Fibroblast of the aortic adventitia (primary cell): ENCODE measurements around the gene CDK11B. TPM values are rescaled to one million over a fixed set of nuclear protein-coding genes. Genes with fewer than 3 reads are reported as not detected.
A peak's percentile ranks its signal among the peaks of the same experiment; 100 is the strongest.
"Not testable (repeated sequence)": the region's sequence is repeated elsewhere in the genome, so short reads cannot be mapped to it uniquely, and the experiment has no call there.

Experiments
- DNase-seq: peaks from one replicate; pipeline ENCODE4 v3.0.0-alpha.2; 2010; ENCODE audit warnings: low read depth
- H3K4me3 ChIP-seq: 2 replicates; pipeline ENCODE4 v1.5.1; 2011; ENCODE audit warnings: low read depth, mild to moderate bottlenecking, control low read depth, low read length, moderate library complexity
- total RNA-seq: library from RNA; depleted of rRNA; stranded (reverse); fragments of >200 nt; gene quantifications from 2 replicates; pipeline ENCODE4 v1.2.3, GENCODE V29; 2012; ENCODE audit warnings: low replicate concordance
- TF ChIP-seq, protein P1 (sequence below): IDR thresholded peaks from 2 replicates; pipeline ENCODE4 v1.5.1; 2011; ENCODE audit warnings: mild to moderate bottlenecking, low read length, control low read depth, inconsistent platforms; ENCODE audit not compliant: insufficient read depth

CDK11B gene
- total RNA-seq, result 10.5 and 21.6 TPM in 2 replicates

DNA sequence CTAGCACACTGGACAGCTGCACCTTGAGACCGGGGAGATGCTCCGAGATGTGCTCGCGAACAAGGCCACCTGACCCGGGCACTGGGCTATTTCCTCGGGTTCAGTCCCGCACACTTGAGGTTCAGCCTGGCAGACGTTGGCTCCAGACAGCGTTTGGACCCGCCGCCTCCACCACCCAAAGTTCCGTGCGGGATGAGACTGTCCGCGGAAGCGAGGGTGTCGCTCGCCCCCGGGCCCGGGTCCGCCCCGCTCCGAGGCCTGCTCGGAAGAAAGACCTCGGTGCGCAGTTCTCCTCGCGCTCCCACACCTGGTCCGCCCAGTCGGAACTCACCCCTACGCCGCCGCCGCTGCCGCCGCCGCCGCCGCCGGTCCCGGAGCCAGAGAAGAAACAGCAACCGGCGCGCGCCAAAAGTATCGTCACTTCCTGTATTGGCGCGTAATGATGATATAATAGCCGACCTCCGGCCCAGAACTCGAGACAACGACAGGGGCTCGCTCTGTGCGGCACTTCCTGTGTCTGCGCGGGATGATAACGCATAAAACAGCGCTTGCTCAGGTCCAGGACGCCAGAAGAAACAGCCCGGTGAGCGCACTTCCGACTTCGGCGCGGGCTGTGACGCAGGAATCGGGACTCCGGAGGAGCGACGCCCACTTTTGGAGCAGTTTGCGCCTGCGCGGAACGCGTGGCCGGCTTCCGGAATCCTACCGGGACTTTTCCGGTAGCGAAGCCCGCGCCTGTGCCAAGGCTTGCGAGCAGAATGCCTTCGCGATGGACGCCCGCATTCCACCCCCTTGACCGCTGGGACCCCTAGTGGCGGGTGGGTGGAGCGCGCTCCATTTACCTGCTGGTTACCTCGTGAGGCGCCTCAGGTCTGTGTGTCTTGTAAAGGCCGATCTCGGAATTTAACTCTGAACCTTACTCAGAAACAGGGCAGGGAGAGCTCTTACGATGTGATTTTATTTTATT, at the start of gene CDK11B:
TSS of gene CDK11B (minus strand) at position 422 of the 967 bp plus-strand sequence. CDS start 1,519 bp downstream, outside the sequence.
- TF ChIP-seq, protein P1, sequence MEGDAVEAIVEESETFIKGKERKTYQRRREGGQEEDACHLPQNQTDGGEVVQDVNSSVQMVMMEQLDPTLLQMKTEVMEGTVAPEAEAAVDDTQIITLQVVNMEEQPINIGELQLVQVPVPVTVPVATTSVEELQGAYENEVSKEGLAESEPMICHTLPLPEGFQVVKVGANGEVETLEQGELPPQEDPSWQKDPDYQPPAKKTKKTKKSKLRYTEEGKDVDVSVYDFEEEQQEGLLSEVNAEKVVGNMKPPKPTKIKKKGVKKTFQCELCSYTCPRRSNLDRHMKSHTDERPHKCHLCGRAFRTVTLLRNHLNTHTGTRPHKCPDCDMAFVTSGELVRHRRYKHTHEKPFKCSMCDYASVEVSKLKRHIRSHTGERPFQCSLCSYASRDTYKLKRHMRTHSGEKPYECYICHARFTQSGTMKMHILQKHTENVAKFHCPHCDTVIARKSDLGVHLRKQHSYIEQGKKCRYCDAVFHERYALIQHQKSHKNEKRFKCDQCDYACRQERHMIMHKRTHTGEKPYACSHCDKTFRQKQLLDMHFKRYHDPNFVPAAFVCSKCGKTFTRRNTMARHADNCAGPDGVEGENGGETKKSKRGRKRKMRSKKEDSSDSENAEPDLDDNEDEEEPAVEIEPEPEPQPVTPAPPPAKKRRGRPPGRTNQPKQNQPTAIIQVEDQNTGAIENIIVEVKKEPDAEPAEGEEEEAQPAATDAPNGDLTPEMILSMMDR, result peak; percentile 5
- peak within 1 kb of the TSS; percentile 63 for H3K4me3 ChIP-seq
- peak; percentile 99 for DNase-seq

DNA sequence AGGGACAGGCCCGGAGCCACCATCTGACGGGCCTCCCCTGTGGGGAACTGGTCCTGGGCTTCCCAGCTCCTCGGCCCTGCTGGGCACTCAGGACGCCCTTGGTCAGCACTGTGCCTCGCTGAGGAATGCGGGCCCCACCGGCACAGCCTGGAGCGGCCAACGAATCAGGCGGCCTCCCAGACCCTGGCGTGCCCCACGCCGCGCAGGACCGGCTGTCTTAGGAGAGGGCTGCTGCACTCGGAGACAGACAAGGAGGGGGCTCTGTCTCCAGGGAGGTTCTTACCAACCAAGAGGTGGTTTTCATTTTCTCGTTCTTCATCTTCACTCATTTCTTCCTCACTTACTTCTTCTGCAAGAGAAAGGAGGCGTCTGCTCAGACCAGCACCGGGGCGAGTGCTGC, 49.1 kb upstream of the CDK11B start:
- H3K4me3 ChIP-seq, DNase-seq: not testable (repeated sequence)

DNA sequence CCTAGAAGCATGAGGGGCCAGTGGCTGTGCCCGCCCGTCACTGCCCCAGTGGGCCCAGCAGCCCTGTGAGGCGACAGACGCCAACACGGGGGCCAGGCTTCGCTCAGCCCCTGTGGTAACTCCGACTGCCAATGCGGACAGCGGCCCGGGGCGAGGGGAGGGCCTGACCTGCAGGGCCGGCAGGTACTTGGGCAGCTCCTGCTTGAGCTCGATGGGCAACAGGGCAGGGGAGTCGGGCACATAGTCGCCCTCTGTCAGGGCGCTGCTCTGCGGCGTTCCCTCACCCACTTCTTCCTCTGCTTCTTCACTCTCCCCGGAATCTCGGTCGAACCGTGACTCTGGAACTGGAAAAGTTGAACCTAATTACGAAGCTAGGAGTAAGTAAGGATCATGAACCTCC, 48.4 kb upstream of the CDK11B start:
- H3K4me3 ChIP-seq, DNase-seq: not testable (repeated sequence)

DNA sequence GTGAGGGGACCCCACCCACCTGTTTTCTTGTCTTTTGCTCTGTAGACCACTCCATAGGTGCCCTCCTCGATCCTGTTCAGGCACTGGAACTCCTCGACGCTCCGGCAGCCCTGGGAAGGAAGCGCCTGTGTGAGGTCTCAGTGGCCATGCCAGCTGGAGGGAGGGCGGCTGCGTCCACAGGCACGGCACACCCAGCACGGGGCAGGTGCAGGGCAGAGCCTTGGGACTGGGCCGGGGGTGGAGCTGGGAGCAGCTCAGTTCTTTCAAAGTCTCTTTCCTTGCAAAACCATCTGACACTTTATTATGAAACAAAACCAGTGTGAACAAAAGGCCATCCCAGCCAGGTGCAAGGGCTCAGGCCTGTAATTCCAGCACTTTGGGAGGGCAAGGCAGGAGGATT, 46.8 kb upstream of the CDK11B start:
- not testable (repeated sequence) for H3K4me3 ChIP-seq, DNase-seq

DNA sequence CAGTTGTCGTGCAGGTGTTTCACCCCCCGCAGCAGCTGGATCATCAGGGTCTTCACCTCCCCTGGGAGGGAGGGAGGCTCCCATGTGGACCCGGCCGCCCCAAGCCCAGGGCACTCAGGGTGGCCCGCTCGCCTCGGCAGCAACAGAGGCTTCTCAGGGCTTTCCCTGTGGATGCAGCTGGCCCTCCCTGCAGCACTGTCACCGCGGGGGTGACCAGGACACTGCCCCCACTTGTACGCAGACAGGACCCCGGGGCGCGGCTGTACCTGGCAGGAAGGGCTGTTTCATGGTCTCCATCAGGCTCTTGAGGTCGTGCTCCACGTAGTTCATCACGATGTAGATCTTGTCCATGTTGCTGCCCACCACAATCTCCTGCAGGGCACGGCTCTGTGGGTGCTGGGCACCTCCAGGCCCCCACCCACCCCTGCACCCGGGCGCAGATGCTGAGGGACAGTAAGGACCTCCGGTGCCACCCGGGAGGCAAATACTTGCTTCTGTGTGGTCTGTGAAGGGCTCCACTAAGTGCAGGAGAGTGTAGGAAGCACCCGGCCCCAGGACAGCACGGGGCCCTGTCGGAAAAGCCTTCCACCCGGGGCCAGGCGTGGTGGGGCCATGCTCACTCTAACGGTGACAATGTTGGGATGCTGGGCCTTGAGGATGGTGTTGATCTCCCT, 45.6 kb upstream of the CDK11B start:
- not testable (repeated sequence) for DNase-seq, H3K4me3 ChIP-seq

DNA sequence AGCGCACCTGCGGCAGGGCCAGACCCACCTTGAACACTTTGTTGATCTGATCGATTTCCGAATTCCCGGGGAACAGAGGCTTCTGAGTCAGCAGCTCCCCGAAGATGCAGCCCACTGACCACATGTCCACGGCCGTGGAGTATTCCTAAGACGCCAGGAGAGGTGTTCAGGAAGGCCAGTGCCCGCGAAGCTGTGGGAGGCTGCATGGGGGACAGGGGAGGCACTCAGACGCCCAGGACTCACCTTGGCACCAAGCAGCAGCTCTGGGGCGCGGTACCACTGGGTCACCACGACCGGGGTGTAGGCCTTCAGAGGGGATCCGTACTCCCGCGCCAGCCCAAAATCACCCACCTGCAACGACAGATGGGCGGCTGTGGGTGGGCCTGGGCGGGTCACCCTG, 45.0 kb upstream of the CDK11B start:
- DNase-seq, result no peak
- TF ChIP-seq, protein P1, result no peak
- no peak overlapping the region for H3K4me3 ChIP-seq

DNA sequence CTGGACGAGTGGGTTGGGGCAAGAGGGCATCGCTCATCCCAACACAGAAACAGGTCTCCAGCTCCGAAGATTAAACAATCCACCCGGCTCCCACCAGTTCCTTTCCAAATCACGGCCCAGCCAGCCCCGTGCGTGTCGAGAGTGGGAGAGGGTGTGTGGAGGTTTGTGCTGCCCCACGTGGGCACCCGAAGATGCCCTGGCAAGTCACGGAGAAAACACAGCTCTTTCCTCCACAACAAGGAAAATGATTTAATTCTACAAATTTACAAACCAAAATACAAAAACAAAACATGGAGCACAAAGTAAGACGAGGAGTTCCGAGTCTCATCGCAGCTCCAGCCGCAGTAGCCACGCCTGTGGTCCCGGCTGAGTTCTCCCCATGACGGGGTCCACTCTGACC, 43.7 kb upstream of the CDK11B start:
- H3K4me3 ChIP-seq, DNase-seq: not testable (repeated sequence)

DNA sequence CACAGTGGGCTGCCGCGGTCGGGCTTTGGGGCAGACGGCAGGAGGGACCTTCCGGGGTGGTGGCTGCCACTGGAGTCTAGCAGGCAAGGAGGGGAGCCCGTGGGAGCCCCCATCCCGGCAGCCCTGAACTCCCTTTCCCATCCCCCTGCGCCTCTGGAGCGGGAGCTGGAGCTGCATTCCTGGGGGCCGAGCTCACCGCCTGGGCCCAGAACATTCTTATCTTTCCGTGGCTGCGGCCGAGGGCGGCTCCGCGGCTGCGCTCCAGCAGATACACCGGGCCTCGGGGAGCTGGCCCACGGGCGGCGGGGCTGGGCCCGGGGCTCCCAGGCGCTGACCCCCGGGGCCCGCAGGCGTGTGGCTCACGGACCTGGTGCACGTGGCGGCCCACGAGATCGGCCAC, 41.8 kb upstream of the CDK11B start:
- not testable (repeated sequence) for DNase-seq, H3K4me3 ChIP-seq

DNA sequence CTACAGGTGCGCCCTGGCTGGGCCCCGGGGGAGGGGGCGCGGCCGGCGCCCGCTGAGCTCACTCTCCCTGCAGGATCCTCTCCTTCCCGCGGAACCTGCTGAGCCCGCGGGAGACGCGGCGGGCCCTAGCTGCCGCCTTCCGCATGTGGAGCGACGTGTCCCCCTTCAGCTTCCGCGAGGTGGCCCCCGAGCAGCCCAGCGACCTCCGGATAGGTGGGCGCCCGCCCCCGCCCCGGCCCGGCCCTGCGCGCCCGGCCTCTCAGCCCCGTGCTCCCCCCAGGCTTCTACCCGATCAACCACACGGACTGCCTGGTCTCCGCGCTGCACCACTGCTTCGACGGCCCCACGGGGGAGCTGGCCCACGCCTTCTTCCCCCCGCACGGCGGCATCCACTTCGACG, 41.3 kb upstream of the CDK11B start:
- DNase-seq, result not testable (repeated sequence)

DNA sequence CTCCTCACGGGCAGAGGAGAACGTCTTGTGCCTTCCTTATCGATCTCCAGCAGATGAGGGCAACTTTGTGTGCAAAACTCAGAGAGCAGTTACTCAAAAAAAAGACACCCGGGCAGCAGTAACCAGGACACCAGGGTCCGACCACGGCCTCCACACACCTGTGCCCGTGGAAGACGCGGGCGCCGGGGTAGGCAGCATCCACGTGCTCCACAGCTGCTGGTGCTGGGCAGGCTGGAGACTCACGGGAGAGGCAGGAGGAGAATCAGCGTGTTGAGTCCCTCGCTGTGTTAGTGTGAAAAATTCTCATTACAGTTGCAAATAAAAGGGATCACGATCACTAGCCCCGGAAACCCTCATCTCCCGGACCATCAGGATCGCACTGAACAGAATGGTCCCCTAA, 40.3 kb upstream of the CDK11B start:
- DNase-seq, H3K4me3 ChIP-seq: not testable (repeated sequence)

More for the DNA sequence above, 41.3 kb upstream of the CDK11B start:
- H3K4me3 ChIP-seq, result not testable (repeated sequence)

DNA sequence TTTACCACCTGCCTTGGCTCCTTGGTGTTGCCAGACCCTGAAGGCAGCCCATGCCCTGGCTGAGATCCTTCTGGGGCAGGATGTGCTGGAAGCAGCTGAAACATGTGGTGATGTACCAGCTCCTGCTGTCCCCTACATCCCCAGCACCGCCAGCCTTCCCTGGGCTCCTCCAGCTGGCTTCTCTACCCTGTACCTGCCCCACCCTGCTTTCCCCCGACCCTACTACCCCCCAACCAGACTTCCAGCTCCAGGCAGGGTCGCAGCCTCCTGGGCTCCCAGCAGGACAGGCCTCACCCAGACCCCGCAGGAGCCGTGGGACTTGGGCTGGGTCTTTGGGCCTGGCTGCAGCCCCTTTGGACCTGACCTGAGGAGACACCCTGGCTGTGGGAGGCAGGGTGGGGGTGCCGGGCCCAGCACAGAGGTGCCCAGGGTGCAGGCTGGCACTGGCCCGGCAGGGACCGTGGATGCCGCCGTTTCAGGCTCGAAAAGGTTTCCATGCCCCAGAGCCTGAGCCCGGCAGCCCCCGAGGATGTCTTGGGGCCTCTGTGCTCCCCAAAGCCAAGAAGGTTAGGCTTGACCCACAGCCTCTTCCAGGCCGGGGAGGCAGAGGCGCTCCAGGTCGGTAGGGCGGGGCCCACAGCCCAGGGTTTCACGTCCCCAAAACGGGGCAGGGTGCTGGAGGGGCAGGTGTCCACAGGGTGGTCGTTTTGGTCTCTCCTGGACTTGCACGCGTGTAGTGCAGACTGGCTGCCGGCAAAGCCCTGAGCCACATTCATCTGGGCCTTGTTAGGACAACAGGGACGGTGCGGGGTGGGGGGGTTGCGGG, 38.8 kb upstream of the CDK11B start:
- DNase-seq, H3K4me3 ChIP-seq: not testable (repeated sequence)

DNA sequence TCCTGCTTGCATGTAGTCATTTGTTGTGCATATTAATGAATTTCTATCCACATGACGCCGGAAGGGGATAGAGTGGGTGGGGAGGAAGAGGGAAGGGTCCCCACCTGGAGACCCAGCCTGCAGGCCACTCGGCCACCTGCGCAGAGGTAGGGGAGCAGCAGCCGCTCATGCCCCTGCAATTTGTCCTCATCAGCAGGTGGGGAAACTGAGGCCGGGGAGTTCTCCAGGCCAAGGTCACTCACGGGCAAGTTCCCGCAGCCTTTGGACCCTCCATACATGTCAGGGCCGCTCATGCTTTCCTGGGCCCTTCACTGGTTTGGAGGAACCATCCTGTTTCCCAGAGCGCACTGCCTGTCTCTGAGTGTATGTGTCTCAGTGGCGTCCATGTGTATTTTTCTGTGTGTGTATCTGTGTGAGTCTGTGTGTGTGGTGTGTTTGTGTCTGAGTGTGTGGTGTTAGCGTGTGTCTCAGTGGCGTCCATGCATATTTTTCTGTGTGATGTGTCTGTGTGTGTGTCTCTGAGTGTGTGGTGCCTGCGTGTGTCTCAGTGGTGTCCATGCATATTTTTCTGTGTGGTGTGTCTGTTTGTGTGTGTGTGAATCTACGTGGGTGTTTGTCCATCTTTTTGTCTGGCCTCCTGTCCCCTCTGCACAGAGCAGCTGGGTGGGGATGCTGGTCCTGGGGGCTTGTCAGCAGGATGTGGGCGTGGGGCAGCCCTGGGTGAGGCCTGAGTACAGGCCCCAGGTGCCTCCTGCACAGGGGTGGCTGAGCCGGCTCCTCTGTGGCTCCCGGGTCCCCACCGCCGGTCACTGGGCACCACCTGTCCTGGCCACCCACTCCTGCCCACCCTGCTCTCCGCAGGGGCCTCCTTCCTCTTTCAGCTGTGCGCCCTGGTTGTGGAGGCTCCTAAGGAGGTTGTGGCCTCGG, 37.9 kb upstream of the CDK11B start:
- not testable (repeated sequence) for DNase-seq, H3K4me3 ChIP-seq

DNA sequence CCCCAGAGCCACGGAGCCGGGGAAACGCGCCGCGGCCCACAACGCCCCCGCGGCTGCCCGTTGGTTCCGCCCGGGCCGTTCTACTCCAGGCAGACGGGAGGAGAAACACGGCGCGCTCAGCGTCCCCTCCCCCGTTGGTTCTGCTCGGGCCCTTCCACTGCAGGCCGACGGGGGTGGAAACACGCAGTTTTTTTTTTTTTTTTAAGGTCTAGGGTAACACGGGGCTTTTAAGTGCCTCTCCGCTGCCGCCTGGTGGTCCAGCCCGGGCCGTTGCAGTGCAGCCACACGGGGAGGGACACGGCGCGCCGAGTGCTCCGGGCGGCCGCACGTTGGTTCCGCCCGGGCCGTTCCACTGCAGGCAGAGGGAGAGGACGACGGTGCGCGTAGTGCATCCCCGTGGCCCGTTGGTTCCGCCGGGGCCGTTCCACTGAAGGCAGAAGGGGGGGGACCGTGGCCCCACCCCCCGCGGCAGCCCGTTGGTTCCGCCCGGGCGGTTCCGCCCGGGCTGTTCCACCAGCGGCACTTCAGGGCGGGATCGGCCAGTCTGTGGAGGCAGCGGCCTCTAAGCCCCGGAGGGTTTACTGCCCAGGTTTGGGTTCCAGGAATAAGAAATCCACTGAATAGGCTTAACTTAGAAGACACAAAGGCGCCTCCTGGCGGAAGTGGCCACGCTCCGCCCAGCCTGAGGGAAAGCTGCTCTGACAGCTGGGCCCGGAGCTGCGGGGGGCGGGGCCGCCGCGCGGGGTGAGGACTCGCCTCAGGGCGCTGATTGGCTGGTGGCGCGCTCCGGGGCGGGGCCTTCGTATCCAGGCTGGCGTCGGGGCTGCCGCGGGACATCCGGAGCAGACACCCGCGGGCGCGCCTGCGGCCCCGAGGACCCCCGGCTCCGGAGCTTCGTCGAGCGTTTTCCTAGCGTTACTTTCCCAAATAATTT, 34.2 kb upstream of the CDK11B start, which contains the start of gene SLC35E2B:
TSS of gene SLC35E2B (minus strand) at position 82 of the 934 bp plus-strand sequence. CDS start 16,096 bp downstream, outside the sequence.
- H3K4me3 ChIP-seq, result peak within 1 kb of the TSS; percentile 67
- peak; percentile 95 for DNase-seq

DNA sequence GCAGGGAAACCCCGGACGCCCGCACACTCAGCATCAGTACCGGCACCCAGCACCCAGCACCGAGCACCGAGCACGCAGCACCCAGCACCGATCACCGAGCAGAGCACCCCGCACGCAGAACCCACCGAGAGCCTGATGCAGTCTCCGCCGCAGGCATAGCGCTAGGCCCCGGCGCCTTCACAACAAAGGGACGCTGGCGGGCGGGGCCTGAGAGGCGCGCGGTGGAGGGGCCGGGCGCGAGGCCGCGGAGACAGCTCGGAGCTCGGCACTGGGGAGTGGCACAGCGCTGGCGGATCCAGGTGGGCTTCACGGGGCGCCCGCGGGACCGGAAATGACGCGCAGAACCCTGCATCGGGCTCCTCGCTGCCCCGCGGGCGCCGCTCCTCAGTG, 33.5 kb upstream of the CDK11B start:
- peak; percentile 59 for DNase-seq
- H3K4me3 ChIP-seq, result peak overlapping the region; percentile 67
